NCI-H2107 (cell line): ENCODE measurements around the gene MRPL54.
"Not testable (repeated sequence)": the region's sequence is repeated elsewhere in the genome, so short reads cannot be mapped to it uniquely, and the experiment has no call there.

ENCODE experiments used
- DNase-seq: peaks from one replicate; lab custom pipeline; 2025; lab: John Stamatoyannopoulos, UW

MRPL54 gene

DNA sequence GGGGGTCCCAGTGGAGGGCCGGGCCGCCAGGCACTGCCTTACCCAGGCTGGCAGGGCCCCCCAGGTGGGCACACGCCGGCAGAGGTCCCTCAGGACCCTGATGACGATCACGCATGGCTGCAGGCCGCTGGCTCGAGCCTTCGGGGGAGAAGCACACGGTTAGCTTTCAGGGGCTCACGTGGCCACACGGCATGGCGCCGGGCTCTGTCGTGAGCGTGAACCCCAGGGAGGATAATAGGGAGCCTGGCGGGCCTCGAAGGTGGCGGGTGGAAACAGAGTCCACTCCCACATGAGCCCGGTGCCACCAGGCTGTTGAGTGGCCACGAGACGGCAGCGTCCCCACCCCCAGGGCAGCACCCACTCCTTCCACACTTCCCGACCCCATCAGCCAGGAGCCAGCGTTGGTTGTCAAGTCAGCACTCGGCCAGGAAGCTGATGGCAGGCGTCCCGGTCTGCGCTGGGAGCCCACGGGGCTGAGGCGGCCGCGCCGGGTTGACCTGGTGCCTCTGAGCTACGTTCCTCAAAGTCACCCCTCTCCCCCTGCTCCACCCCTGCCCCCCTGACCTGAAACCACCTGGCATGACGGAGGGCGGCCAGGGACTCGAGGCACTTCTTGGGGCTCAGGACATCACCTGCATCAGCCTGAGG, 48.4 kb downstream of the MRPL54 start:
- DNase-seq: no peak

DNA sequence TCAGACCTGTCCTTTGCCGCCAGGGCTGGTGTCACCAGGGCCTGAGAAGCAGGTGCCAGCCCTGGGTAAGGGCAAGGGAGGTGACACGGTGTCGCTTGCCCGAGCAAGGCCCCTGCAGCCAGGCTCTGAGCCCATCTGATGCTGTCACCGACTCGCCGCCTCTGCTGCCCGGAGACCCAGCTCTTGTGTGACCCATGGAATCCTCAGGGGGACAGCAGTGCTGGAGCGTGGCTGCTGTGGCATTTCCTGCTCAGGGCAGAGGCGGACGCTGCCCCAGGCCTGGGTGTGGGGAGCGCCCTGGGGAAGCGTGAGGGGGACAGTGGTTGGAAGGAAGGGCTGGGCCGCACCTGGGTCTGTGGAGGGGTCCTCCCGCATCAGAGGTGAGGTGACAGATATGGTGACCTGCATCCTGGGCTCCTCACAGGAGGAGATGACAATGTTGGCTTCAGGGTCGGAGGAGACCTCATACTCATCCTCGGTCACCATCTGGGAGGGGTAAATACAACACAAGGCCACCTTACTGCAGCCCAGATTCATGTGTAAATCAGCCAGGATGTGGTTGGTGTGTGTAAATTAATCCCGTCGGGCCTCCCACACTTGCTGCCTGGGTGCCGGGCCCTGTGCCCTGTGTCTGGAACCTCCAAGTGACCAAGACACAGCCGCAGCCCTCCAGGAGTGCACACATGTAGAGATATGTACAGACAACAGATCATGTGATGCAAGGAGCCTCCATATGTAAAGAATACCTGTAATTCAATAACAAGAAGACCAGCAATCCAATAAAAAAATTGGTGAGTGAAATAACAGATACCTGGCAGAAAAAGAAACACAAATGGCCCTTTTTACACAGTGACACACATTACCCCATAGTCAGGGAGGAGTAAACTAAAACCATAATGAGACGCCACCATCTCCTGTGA, 51.3 kb downstream of the MRPL54 start:
- no peak for DNase-seq

DNA sequence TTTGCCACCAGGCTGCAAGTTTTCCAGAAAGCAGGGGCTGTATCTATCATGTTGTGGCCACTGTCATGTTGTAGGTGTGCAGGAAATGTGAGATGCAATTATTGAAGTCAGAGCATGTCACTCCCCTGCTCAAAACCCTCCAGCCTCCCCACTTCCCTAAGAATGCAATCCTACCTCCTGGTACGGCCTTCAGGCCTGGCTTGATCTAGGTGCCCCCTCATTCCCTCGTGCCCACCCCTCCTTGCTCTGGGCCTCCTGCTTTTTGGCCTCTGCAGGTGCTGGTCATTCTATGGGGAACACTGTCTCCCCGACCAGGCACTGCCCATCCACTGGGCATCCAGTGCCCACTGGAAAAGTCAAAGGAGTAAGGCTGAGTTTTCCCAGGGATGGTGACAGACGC, 52.2 kb downstream of the MRPL54 start:
- DNase-seq: no peak

DNA sequence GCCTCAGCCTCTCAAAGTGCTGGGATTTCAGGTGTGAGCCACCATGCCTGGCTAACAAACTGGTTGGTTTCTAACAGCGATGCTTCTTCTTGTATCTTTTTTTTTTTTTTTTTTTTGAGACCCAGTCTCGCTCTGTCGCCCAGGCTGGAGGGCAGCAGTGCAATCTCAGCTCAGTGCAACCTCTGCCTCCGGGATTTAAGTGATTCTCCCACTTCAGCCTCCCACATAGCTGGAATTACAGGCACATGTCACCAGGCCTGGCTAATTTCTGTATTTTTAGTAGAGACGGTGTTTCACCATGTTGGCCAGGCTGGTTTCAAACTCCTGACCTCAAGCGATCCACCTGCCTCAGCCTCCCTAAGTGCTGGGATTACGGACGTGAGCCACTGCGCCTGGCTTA, 53.7 kb downstream of the MRPL54 start:
- not testable (repeated sequence) for DNase-seq

DNA sequence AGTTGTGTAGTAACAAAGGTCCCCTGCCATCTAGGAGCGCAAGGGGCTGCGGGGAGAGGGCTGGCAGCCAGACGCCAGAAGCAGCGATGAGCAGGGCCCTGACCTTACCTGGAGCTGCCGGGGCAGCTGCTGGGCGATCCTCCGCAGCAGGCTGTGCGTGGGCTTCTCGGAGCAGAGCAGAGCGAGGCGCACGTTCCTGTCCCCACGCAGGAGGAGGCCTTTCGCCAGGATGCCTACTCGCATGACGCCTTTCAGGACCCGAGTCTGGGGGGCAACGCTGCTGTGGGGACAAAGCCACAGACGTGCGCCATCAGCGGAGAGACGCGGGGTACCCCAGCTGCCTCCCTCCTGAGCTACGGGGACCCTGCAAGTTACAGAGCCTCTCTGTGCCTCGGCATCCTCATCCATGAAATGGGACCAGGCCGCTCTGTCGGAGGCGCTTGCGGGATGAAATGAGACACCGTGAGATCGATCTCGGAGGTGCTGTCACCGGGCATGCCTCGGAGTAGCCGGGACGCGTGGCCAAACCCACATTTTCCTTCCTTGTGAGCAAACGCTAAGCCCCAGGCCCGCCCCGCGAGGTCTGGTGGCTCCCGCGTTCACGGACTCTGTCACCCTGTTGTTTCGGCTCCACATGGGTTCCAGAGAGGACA, 54.2 kb downstream of the MRPL54 start:
- no peak for DNase-seq
